HuH-7.5 (cell line): ENCODE data around the gene ADGRV1.

ENCODE experiments used
- DNase-seq: peaks from one replicate; pipeline ENCODE4 v3.0.0; 2011; ENCODE audit warnings: low spot score

Gene ADGRV1

DNA sequence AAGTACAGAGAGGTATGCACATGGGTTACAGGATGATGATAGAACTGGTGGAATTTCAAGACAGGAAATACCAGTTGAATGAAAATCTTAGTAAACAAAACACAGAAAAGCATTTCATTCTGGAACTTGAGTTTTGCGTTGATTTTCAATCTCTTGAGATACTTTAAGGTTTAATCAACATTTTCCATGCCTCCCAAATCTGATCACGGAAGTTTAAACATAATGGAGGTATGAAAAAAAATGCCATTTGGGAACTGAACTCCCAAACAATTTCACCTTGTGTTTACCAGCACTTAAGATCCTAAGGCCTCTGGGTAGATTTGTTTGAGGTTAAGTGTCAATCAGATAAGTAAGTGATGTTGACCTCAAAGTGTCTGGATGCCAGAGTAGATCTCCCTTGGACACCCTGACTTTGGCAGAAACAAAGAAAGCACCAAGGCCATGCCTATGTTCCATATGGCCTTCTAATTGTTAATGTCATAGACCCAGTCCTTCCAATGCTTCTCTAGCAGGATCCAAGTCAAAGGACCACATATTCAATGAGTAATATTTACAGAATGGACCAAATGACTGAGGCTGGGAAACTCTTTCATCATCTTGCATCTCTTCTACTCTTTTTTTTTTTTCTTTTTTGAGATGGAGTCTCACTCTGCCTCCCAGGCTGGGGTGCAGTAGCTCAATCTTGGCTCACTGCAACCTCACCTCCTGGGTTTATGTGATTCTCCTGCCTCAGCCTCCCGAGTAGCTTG, 607.6 kb downstream of the ADGRV1 start:
- no peak for DNase-seq

DNA sequence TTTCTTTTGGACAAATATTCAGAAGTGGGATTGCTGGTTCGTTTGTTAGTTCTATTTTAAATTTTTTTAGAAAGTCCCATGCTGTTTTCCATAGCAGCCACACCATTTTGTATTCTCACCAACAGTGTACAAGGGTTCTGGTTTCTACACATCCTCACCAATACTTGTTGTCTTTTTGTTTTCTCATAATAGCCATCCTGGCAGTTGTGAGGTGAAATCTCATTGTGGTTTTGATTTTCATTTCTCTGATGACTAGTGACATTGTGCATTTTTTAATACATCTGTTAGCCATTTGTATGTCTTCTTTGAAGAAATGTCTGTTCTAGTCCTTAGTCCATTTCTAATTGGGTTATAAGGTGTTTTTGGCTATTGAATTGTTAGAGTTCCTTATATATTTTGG, 610.3 kb downstream of the ADGRV1 start:
- no peak for DNase-seq

DNA sequence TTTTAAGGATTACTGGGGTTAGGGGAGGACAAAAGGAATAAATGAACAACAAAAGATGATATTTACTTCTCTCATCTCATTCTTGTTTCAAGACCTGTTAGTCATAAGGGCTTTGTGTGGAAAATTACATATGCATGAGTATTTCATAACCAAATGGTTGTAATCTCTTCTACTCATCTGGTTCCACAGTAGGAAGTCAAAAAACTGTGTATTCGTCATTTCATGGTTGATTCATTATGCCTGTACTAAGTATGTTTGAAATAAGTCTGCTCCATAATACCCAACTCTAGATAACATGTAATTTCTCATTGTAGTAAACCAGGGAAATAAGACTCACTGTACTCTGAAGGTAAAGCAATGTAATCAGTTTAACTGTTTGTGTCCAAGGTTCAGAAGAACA, 611.7 kb downstream of the ADGRV1 start:
- DNase-seq = no peak

DNA sequence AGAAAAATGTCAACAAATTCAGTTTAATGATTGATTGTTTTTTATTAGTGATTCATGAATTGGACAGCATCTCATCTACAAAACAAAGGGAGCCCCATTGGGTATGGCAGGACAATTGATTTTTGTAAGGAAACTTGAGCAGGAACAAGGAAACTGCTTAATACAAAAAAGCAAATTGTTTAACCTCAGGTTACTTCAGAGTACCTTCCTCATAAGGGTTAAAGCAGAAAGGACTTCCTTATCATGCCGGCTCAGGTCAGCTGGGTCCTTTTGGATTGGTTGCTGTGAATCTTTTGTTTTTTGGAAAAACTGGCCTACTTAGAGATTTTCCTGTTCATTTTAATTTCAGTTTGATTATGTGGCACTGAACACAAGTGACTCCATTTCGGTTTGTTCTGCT, 612.7 kb downstream of the ADGRV1 start:
- no peak for DNase-seq

DNA sequence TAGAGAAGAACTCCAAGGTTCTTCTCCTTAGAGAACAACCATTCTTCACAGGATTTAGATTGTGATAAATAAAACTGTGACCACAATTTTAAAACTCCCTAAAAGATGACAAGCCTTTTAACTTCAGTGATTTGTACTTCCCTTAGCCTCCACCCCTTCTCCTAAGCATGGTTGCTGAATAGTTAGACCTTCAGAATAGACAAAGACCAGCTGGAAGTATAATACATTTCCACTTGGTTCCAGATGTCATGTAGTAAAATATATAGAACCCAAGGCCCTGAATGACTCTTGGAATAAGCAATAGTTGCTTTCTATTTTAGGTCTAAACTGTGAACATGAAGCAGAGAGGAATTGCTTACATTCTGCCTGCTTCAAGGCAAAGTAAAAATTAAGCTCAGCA, 615.8 kb downstream of the ADGRV1 start:
- DNase-seq = no peak

DNA sequence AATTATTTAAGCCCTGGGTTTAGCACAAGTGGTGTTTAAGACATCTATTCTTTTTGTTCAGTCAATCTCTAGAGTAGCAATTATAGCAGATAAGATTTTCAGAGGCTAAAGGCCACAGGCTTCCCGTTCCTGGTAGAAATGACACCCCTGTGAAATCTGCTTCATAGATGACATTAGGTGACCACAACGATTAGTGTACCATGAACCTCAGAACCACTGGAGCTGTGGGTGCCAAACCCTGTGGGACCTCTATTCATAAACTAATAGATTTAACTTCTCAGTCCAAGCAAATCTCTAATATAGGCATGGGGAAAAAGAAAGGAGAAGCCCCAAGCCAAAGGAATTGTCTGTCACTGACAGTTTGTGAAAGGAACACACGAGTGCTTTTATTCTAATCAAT, 617.1 kb downstream of the ADGRV1 start:
- no peak for DNase-seq

DNA sequence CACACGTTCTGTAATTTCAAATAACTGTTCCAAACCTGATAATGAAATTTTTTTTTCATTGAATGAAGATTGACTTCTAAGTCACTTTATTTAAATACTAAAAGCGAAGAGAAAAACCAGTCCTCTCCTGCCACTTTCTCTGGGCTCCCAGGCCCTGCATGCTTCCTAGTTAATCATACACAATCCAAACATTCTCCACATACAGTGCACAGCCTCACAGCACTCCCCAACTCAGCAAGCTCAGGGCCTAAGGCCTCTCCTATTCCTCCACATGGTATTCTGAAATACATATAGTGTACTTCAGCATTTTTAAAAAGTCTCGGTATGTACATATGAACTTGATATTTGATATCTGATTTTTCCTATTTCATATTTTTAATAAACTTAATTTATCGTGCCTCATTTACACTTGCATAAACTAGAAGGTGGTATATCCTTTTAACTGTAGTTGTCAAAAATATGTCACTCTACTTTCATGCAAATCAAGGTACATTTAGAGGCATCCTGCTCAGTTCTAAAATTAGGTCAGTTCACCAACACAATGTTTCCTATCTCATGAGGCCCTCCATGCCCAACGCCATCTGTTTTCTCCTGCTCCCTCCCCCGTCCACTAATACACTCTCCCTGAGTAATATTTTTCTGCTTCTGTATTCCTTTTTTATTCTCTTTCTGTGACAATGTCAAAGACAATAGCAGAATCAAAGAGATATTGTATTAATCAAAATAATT, 617.9 kb downstream of the ADGRV1 start:
- DNase-seq = peak; percentile 44

DNA sequence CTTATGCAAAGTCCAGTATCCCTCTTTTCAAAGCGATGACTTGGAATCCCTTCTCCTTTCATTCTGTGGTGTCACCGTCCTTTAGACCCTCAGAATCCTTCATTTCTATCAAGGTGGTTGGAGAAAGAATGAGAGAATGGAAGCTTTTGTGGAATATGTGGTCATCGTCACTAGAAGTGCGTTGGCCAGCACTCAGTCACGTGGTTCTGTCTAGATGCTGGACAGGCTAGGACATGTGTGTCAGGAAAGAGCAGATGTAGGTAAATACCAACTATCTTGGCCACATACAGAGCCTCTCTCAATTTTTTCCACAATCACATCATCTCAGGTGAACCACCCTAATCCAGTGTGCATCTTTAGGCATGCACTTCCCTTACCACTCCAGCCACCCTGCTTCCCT, 618.5 kb downstream of the ADGRV1 start:
- DNase-seq = no peak

DNA sequence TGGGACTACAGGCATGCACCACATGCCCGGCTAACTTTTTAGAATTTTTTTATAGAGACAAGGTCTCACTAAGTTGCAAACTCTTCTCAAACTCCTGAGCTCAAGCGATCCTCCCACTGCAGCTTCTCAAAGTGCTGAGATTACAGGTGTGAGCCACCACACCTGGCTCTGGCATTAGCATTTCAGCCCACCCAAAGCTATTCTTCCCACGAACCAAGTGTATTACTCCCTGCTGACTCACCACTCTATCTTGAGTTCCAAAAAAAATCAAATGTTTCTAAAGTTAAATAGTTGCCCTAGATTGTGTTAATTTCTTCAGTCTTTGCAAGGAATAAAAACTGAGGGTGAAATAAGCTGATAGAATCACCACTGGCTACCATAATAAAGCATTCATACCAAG, 619.0 kb downstream of the ADGRV1 start:
- DNase-seq = no peak

DNA sequence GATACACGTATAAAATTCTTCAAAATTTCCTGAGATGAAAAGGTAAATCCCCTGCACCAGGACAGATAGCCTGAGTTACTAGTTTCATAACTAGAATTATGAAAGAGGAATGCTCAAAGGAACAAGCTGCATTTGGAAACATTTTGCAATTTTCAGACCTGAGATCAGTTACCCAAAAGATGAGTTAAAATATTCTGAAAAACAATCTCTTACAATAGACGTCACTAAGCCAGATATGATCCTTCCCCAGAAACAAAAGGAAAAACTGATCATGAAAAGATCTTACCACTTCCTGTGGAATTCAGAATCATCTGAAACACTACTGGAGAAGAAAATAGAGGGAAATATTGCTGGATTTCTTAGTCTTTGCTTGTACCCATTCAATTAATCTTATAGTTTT, 619.9 kb downstream of the ADGRV1 start:
- DNase-seq = no peak

DNA sequence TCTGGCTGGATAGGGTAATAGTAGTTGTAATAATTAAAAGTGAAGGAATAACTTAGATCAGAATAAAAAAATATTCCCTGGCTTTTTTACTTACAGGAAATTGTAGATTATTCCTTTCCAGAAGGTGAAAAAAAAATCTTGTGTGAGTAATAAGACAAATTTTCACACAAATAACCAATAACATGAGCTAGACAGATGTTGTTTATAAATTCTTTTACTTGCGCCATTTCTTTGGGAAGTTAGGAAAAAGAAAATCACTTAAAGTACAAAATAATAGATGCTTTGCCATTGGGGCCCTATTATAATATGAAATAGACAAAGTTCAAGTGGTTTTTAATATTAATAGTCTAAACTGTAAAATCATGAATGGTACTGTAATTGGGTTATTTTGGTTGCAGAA, 620.4 kb downstream of the ADGRV1 start:
- no peak for DNase-seq

DNA sequence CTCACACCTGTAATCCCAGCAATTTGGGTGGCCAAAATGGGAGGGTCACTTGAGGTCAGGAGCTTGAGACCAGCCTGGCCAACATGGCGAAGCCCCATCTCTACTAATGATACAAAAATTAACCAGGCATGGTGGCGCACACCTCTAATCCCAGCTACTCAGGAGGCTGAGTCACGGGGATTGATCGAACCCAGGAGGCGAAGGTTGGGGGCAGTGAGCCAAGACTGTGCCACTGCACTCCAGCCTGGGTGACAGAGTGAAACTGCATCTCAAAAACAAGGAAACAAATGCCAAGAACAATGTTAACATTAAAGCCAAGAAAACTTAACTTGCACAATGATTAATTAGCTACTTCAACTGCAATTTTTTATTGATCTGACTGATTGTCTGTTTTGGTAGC, 621.9 kb downstream of the ADGRV1 start:
- no peak for DNase-seq

DNA sequence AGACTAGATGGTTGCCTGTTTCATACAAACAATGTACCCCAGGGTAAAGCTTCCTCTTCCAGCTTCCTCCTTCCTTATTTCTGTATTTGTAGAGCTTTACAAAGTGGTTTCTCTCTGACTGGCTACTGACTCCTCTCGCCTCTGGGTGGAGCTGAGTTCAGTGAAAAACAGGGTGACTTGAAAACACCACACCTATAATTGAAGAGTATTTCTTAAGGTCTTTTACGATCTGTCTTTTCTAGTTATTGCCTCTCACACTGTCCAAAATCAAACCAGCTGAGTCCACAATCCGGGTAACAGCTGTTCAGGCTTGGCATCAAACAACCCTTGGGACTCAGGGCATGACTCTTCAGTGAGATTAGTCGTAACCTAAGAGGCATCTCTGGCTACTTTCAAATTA, 624.2 kb downstream of the ADGRV1 start:
- DNase-seq = no peak

DNA sequence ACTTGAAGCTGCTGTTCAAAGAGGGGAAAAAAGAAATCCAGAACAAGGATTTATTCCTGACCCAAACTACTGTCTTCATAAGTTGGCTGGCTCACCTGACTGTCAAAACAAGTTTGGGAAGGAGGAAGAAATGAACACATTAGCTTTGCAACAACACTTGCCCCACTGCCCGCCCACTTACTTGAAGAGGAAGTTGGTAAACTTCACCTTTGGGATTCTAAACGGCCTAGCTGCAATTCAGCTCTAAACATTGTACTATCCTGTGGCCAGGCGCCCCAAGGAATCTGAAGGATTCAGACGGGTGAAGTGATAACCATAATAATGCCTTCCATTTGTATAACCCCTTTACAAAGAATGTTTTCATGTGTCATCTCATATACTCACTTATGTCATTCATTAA, 625.1 kb downstream of the ADGRV1 start:
- DNase-seq = no peak

DNA sequence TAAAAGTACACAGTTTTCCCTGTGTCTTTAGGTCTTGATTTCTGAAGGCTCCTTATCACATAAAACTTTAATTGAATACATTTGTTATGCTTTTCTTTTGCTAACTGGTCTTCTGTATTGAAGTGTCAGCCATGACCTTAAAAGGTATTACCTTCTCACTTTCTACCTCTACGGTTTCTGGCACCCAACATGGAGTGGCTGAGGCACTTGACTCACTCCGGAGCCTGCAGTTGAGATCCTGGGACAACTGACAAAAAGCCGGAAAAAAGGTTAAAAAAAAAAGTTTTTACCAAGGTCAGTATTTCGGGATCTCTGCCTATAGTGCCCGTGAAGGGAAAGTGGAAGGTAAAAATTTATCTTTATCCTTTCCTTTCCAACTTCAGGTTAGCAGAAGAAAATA, 627.5 kb downstream of the ADGRV1 start:
- no peak for DNase-seq

DNA sequence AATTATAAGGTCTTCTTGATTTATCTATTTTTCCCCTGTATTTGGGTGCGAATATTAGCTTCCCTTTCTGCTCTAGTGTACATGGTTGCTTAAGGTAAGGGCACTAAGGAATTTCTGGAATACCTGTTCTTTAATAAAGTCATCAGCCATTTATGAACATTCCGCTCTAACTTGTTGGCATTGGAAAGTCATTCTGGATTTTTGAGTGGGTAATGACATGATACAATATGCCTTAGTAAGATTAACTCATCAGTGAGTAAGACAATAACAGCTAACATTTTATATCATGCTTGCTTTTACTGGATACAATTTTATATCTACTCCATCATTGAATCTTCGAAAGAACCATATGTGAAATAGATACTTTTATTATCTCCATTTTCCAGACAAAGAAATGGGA, 628.4 kb downstream of the ADGRV1 start:
- DNase-seq = no peak

DNA sequence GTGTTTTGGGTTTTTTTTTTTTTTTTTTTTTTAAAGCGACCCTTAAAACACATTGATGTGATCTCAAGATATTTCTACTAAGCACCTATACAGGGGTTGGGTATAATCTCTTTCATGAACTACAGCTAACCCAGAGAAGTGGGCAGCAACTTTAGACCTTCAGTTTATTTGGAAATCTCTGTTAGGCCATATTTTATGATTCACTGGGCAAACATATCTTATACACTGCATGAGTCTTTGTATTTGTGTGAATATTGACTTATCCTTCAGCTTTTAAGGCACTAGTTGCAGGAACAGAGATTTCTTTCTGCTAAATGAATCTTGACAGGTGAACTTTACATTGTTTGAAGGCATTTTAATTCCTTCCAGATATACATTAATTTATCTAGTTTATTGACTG, 630.2 kb downstream of the ADGRV1 start:
- no peak for DNase-seq

DNA sequence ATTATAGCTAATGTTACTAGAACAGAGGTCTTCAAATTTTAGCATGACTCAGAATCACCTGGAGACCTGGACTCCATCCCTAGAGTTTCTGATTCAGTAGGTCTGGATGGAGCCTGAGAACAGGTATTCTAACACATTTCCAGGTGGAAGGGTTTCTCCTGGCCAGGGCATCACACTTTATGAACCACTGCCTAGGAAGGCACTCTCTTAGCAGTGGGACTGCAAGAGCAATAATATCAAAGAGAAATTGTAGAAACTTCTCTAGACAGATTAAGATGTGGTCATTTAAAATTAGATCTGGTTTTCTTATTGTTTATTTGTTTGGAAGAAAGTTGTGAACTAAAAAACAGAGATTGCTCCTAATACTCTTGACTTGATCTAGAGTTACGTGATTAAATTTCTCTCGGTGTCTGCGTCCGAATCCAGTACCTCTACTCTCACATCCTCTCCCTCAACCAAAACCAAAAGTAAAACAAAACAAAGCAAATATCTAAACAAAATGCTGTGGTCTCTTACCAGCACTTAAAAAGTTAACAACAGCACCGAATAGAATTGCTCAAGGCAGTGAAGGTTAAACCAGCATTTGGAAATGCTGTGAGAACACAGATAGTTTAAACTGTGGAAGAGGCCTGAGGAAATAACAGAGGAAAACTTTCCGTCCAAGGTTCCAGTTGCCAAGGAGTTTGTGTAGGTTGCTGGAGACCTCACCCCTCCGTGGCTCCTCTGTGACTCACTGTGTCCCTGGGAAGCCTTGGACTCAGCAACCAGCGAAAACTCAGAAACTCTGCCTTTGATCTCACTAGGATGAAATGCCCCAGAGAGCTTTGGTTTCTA, 631.1 kb downstream of the ADGRV1 start:
- DNase-seq = no peak

DNA sequence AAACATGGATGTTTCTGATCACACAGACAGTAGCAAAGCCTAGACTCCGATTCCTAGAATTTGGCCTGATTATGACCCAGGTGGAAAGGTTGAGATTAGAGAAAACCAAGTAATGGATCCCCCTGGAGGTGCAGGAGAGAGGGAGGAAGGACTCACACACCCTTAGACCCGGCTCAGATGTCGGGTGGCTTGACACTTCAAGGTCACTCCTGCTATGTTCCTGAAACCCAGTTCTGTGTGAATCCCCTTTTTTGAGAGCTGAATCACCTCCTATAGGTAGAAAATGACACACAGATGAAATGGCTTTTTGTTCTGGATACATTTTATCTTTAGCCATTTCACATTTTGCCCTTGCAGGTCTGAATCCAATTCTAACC, 631.7 kb downstream of the ADGRV1 start:
- DNase-seq = no peak

DNA sequence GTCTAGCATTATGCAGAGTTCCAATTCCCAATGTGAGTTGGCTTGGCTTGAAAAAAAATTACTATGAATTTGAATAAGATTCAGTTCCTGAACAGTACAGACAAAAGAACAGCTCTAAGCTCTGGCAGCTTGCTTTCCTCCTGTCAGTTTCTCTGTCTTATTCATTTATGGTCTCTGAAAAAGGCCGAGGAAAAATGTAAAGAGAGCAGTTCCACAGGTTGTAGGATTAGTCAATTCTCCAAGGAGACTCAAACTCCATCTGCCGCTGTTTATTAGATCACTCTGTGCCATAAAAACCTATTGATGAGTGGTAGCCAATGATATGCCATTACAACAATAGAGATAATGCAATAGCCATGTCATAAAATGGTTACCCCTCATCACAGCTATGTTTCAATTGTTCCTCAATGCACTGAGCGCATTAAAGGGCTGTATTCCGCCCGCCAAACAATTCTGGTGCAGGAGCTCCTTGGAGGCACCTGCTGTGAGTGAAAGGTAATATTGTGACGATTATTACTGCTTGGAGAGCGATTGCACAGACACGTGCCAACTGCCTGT, 636.3 kb downstream of the ADGRV1 start:
- DNase-seq = no peak

DNA sequence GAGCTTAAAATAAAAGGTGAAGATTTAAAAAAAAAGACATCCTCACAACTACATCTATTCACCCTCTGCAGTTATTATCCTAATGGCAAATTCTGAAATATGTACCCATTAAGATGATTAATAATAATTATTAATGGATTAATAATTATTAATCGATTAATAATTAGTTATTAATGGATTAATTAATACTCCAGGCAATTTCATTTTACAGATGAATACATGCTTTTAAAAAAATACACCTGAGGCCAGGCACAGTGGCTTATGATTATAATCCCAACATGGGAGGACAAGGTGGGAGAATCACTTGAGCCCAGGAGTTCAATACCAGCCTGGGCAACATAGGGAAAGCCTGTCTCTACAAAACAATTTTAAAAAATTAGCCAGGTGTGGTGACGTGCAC, 642.1 kb downstream of the ADGRV1 start:
- DNase-seq = no peak

DNA sequence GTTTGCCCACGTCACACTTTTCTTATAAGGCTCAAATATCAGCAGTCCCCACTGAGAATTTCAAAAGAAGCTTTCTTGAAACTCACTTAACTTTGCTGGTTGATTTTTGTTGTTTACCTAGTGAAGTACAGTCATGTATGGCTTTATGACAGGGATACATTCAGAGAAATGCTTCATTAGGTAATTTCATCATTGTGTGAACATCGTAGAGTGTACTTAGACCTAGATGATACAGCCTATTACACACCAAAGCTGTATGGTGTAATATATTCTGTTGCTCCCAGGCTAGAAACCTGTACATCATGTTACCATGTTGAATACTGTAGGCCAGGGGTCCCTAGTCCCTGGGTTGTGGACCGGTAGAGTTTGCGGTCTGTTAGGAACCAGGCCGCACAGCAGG, 647.5 kb downstream of the ADGRV1 start:
- DNase-seq = no peak

DNA sequence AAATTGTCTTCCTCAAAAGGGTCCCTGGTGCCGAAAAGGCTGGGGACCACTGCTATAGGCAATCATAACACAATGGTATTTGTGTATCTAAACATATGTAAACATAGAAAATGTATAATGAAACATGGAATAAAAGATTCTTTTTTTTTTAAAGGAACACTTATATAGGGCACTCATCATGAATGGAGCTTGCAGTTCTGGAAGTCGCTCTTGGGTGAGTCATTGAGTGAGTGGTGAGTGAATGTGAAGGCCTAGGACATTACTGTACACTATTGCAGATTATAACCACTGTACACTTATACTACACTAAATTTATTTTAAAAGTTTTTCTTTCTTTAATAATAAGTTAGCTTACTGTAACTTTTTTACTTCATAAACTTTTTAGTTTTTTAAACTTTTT, 648.1 kb downstream of the ADGRV1 start:
- no peak for DNase-seq
